HG03571 (cell line): ENCODE measurements around the gene HK2.
"Not testable (repeated sequence)": the region's sequence is repeated elsewhere in the genome, so short reads cannot be mapped to it uniquely, and the experiment has no call there.

Experiments used
- ATAC-seq: cut with Tn5 transposase; IDR thresholded peaks from one replicate; pipeline ENCODE4 v1.9.1; 2021; ENCODE audit not compliant: unreplicated experiment

HK2 gene

DNA sequence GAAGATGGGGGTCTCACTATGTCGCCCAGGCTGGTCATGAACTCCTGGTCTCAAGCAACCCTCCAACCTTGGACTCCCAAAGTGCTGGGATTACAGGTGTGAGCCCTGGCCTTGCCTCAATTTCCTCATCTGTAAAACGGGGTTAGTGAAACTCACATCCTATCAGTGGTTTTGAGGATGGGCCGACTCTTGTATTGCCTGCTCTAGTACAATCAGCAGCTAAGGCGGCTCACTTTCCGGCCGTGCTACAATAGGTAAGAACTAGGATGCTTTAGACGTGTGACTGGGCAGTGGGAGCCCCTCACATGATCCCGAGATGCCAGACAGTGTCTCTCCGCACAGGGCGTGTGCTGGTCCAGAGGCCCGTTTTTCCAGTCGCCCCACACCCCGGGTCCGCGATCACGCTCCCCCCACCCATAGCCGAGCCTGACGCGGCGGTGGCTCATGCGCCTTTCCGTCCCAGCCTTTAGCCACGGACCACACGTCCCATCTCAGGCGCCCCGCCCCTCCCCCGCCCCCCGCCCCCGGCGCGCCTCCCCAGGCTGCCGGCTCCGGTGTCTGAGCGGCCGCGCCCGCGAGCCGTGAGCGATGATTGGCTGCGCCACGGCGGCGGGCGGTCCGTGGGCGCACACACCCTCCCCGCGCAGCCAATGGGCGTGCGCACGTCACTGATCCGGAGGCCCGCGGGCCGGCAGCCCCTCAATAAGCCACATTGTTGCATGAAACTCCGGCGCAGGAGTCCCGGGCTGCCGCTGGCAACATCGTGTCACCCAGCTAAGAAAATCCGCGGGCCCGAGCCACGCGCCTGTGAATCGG is at the start of gene HK2:
HK2 (plus strand) TSS at position 710 of the 816 bp plus-strand sequence. CDS start 454 bp downstream, outside the sequence.
- ATAC-seq: peak; percentile 80

DNA sequence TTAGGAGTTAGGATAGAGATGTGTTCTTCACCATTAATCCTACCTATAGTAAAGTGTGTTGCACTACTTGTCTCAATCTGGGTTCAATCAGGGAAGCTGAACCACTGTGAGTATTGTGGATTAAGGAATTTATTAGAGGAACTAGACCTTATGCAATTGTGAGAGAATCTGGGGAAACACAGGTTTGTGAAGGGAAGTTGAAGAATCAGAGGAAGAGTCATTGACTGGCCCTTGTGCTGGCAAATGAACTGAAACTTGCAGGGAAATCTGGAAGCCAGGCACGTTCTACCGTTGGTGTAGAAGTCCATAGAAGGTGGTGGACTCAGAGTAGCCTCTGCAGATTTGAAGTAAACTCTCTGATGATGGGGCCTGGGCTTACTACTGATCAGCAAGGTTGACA is 44.7 kb upstream of the HK2 start:
- ATAC-seq: no peak

DNA sequence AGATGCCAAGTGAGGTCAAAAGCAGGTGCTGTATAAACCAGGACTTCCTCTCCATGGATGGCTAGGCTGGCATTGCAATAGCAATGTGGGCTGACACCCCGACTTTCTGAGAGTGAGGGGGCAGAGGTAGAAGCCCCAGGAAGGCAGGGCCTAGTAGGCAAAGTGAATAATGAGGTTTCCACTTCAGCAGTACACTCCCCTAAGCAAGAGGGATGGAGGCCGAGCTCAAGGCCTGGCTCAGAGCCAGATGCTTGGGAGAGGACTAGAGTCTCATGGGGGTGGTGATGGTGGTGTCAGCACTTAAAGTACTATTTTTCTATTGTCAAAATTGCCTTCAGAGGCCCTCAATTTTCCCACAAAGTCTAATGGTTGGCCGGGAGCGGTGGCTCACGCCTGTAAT is 41.6 kb upstream of the HK2 start:
- ATAC-seq: no peak

DNA sequence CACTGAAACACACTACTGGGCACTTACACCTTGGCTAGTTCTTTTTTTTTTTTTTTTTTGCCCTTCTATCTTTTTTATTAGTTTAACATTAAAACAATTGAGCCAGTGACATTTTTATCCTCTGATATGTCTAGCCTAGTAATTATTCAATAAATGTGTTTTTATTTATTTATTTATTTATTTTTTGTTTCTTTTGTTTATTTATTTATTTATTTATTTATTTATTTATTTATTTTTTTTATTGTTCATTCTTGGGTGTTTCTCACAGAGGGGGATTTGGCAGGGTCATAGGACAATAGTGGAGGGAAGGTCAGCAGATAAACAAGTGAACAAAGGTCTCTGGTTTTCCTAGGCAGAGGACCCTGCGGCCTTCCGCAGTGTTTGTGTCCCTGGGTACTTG is 39.0 kb upstream of the HK2 start:
- ATAC-seq: not testable (repeated sequence)

DNA sequence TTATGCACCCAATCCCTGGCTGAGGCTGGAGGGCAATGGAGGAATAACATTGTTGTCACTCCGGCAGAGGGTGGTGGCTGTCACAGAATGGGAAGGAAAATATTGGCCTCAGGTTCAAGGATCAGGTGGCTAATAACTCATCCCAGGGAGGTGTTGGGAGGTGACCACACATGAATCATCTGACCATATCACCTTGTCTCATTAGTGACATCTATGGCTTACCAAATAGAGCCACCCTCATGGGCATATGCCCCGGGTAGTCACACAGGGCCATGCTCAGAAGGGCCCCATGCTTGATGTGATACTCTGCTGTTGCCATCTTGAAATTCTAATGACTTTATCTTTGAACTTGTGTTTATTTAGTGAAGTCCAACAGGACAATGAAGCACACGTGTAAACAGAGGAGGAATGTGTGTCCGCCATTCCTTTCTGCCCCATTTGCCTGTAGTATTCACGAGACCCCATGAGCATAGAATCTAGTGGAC is 27.5 kb upstream of the HK2 start:
- no peak for ATAC-seq

DNA sequence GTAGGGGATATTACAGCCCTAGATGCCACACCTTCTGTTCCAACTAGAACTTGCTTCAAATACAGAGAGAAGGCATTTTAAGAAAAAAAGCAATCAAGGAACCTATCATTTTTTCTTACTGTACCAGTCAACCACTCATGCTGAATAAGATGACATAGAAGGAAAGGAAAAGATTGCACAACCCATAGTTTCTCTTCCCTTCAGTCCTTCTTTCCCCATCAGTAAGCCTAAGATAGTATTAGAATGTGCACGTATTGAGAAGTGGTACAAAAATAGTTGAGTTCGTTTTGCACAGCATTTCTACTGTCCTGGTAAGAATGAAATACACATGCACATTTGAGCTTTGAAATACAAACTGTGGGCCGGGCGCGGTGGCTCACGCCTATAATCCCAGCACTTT is 27.0 kb upstream of the HK2 start:
- ATAC-seq: no peak

DNA sequence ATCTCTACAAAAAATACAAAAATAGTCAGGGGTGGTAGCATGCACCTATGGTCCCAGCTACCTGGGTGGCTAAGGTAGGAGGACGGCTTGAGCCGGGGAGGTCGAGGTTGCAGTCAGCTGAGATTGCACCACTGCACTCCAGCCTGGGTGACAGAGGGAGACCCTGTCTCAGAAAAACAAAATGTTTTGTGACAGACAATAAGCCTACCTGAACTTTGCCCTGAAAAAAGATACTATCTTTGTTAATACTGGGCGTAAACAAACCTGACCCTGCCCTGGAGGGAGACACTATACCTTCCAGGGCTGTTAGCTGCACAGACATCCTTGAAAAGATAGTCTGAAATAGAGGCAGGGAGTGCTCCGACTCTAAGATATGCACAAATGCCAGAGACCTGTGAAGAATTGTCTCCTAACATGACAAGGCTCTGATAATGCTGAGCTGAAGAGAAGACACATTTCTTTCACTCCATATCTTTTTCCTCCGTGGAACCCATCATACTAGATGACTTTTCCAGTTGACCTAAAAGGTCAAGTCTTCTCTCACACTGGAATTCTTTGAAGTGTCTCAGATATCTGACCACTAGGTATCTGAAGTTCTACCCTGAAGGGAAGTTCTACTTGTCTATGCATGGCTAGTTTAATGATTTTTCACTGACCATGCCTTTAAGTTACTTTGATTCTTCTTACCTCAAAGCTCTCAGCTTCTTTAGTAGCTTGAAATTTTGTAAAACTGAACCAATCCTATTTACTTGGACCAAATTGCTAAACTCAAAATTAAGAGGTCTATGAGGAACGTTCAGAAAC is 20.9 kb upstream of the HK2 start:
- no peak for ATAC-seq

DNA sequence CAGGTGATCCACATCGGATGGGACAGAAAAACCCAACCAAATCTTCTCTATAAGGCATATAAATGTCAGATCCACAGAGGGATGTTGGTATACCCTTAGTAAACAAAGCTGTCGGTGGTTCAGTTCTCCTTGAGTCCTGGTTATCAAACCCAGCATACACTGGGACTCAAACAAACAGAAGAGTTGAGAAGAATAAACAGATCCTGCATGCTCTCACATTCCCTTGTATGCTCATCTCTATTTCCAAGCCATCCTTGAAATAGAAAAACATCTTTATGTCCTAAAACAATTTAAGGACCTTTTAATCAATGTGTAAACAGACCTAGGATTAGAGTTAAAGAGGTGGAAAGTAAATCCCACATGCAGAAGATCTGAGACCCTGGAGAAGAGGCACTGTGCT is 19.8 kb upstream of the HK2 start:
- ATAC-seq: no peak

DNA sequence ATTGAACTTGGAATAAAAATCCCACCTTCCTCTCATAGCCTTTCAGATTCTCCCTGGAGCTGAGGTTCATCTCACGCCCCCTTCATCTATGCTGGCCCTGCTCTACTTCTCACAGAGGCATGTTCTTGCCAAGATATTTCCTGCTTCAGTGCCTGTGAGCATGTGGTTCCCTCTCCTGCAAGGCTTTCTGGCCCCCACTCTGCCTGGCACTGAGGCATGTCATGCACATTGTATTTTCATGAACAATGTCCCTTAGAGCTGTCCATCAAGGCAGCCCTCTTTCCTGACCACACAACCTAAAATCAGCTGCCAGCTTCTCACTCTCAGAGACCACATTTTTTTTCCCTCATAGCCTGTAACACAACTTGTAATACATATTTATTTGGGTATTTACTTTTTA is 18.0 kb upstream of the HK2 start:
- no peak for ATAC-seq

DNA sequence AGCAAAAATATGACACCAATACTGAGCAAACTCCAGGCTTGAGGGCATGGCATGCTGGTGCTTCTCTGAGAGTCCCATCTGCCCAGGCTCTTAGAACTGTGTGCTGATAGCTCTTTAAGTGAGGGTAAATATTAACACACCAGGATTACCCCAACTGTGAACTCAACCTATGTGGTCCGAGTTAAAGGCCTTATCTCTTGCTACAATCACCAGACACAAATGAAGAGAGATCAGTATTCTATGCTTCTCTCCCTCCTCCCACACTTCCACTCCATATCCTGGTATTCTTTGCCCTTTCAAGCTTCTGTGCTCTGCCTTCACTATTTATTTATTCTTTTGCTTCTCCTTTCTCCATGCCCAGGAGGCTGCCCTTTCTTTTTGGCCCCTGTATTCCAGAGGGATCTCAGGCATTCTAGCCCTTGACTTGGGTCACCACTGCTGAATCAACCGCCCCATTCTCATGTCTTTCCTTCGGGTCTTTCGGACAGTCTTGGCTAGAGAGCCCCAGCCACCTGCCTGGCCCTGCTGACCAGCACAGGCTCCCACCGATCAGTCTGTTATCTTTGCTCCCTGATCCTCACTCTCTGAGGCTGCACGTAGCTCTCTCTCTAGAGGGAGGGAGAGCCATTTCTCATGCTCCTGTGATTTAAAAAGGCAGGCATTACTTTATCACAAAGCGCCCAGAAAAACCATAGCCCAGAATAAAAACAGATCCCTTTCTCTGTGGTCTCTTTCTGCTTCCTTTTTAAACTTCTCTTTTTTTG is 17.2 kb upstream of the HK2 start:
- ATAC-seq: no peak

DNA sequence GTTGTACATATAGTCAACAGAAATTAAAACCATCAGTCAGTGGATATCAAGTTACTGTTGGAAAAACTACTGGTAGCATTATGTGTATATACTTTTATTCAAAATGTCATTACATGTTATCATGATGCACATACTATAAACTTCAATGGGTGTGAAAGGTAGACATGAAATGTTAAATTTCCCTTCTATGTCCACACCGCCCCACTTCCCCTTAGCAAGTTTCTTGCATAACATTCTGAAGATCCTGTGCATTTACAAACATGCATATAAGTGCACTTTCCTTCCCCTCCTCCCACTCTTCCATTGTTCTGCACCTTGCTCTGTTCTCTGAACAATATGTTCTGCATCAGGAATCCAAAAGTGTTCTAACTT is 16.6 kb upstream of the HK2 start:
- no peak for ATAC-seq

DNA sequence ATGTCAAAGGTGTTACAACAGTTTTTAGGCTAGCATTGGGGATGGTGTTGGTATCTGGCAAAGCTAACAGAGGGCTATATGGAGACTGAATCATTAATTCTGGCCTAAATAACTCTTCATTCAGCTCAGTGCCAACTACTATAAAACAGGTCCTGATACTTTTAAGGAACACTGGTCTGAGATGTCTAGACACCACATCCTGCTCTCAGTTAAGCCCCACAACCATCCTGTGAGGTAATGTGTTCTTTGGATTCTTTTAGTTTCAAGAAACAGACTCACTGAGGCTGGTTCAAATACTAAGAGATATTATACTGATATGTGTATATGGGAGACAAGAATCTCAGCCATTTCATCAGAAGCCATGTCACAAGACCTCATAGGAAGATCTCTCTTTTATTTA is 14.2 kb upstream of the HK2 start:
- ATAC-seq: no peak

DNA sequence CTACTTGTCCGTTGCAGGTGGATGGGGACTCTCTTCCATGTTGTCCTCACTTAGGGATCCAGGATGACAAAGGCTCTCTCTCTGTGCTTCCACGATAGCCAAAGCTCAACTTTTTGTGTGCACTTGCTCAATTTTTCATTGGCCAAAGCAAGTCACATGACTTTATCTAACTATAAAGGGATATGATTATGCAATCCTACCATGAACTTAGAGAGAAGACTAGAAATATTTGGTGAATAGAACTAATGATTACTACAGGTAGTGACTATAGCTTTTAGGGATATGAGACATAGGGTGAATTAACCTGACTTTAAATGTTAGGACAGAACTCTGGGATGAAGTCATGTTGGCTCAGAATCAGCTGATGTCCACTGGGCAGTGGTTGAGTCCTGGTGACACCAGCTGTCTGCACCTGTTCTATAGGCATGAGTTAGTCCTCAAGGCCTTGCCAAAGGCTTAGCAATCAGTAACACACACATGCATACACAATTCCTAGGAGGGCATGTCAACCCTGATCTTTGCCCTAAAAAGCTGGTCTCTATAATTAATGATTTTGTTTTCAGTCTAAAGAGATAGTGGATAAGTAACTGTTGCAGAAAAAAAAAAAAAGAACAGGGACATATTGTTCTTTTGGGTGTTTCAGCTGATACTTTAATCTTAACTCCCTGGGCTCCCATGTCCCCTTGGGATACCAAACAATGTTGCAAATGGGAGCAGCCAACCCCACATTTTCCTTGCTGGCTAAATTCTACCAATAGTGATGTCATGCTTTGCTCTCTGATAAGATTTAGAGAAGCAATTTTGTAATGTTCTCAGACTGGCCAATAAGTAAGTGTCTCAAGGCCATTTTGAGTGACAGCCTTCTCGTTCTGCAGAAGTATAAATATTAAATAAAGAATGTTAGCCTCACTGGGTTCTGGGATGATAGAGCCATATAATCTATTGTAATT is 12.5 kb upstream of the HK2 start:
- ATAC-seq: no peak

DNA sequence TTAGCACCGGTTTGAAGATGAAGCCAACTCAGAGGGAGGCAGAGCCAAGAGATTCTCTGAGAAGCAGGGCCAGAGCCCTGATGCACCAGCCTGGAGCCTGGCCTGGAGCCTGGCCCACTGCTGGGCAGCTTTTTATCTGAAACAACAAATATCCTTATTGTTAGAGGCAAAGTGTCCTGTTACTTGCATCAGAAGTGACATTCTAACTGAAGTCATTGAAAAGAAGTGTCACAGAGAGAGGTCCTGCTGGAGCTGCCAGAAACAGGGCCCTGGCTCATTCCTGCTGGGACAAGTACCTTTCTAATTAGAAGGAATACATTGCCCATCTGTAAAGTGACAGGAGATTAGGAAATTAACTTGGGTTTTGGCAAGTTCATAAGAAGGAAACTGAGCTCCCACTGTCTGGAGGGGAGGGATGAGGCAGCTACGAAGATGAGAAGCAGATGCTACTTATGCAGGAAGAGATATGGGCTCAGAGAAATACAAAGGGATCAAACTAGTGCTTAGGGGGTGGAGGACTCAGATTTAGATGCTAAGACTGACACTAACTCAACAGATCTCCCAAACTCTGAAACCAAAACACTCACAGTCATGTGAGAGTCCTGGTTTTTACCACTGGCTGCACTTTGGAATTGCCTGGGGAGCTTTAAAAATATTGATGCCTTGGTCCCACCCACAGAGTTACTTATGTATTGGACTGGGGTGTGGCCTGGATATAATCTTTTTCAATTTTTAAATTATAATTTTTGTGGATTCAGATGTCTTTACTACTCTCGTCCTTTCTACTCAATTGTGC is 11.0 kb upstream of the HK2 start:
- no peak for ATAC-seq

DNA sequence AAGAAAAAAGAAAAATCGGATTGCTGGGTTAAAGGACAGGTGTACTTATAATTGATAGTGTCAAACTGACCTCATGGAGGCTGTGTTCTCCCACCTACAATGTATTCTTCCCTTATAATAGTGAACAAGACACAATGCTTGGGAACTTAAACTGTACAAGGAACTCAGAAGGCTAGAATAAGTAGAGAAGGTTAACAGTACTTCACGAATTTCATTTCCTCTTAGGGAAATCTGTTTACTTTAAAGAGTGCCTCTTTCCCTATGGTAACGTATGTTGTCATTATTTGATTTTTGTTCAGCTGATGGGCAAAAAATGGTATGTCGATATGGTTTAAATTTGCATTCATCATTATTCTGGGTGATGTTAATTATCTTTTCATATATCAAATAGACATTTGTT is 9.2 kb upstream of the HK2 start:
- ATAC-seq: no peak

DNA sequence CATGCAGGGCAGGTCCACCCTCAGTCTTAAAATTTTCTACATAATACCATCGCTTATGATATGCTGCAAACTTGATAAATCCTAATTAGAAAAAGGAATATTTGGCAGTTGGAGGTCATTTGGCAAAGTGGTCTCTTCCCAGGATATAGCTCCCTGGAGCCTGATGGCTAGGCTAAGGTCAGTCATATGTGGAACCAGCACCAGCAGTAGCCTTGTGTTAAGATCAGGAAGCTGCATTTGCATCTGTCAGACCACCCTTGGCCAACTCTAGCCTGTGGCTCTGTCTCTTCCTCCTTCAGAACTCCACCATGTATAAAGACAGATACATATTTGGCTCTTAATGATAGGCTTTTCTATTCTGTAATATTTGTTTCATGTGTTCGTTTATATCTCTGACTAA is 5.4 kb upstream of the HK2 start:
- no peak for ATAC-seq

DNA sequence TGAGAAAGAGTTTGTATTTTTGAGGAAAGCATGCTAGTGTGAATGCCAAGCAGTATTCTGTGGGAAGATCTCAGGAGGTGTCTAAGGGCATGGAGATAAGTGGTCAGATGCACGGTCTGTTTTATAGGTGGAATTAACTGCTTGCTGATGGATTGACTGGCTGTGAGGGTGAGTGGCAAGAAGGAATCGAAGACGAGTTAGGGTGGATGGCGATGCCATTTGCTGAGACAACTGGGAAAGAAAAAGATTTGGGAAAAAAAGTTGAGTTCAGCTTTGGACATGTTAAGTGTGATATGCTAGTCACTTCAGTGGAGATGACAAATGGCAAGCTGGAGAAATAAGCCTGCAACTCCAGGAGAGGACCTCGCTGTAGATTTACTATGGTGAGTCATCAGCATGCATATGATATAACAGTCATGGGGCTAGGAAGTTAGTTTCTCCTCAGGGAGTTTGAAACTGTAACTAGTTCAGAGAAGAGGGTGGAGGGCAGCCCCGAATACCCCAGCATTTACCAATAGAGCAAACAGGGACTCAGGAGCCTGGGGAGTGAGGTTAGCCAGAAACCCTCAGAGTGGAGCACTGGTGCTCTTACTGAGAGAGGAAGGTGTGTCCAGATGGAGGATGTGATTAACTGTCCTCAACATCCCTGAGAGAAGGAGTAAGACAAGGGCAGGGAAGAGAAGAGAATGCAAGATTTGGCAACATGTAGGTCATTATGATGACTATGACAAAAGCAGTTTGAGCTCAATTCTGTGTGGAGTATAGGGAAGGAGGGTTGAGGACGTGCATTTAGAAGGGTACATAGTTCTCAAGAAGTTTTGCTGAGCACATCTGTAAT is 2.0 kb upstream of the HK2 start:
- ATAC-seq: no peak

DNA sequence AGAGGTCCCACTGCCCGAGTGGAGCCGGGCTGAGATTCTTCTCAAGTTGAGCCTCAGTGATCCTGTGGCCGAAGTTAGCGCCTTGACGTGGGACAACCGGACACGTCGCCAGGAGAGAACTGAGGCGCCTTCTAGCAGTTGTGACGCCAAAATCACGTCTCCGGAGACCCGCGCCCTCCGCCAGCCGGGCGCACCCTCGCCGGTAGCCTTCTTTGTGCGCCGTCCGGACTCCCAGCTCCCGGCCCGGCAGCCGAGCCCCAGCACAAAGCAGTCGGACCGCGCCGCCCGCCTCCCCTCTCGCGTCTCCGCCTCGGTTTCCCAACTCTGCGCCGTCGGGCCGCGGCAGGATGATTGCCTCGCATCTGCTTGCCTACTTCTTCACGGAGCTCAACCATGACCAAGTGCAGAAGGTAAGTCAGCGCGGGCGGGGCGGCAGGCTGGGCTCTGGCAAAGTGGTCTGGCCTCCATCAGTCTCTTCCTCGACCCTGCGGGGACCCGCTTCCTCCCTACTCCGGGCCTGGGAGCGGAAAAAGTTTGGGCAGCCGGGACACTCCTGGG is 386 bp downstream of the HK2 start:
- peak; percentile 6 for ATAC-seq
